Measurements from ENCODE around the gene DBN1. TPM values are rescaled to one million over a fixed set of nuclear protein-coding genes. Genes with fewer than 3 reads are reported as not detected.

DBN1 gene
- total and polyA plus RNA-seq, 9 of the 15 experiments (the other 6 are each of a cell fraction or from before 2014, with no cell fraction given) = 0.25 to 87.2 (median 27.9) TPM

GRCh38 chr5:177496070-177496726 lies 22.8 kb upstream of the DBN1 start (continued):
- TF ChIP-seq HNRNPUL1 (IDR thresholded peaks at IDR 0.05; ENCODE audit: low read length) (no peak), ATF3 (IDR thresholded peaks at IDR 0.05) (no peak), ATF3 (CRISPR knock-in tag; conservative IDR thresholded peaks at IDR 0.05) (0 out of 2 replicates have a peak, but pooled peaks have one; percentile 21), E2F4 (CRISPR knock-in tag; IDR thresholded peaks at IDR 0.05; ENCODE audit: low read depth) (no peak)

- CTCF ChIA-PET (ENCODE audit: low intra/inter-chr PET ratio) = interaction anchor here (1.1 kb wide), 1 partner anchor 92 kb away, joined by 3 read pairs; no protein-coding TSS in a partner anchor
- in situ Hi-C loops (cut with MboI) (no loop called here), intact Hi-C loops (cut with micrococcal nuclease) (loop anchor here (2.0 to 5.0 kb wide), 2 partner anchors 59 to 178 kb away; partner anchors contain the start of gene FAM193B)
- 57% methylated on average over 13 of the region's 14 CpGs for WGBS (ENCODE audit: insufficient coverage, low coverage, missing lambda C conversion rate)
- peak; percentile 73 for FAIRE-seq
- Histone ChIP-seq H3K9me1 (ENCODE audit: control insufficient read depth, insufficient read depth, low read length) (no peaks in the 10 kb centered on the region), H3K4me1 (replicated peaks in 1 of 2; ENCODE audit: control insufficient read depth in 2 of 2, insufficient read depth in 2 of 2, low read length in 2 of 2) (peaks cover 51 to 95% of the 10 kb centered on the region in 2 experiments), H3K9me3 (replicated peaks; ENCODE audit: control insufficient read depth, insufficient read depth, low read depth, low read length) (no peaks in the 10 kb centered on the region), H3K27me3 (ENCODE audit: control insufficient read depth in 2 of 2, insufficient read depth in 2 of 2, low read length in 2 of 2) (no peaks in the 10 kb centered on the region), H3K36me3 (ENCODE audit: control insufficient read depth, insufficient read depth, low read length) (peaks cover 49% of the 10 kb centered on the region; the same call in 2 of the 3 replicates), H2AFZ (ENCODE audit: low read depth, low read length) (no peak overlapping the region), H3K79me2 (ENCODE audit: control insufficient read depth, insufficient read depth, low read length) (peaks cover 51% of the 10 kb centered on the region), H4K20me1 (replicated peaks; ENCODE audit: control insufficient read depth, insufficient read depth, low read length) (peaks cover 3% of the 10 kb centered on the region; the same call in 1 of the 2 replicates), H3K9ac (ENCODE audit: insufficient read depth in 1 of 2, low read depth in 2 of 2, low read length in 2 of 2) (peak overlapping the region; percentile 89 to 98), H3K27ac (ENCODE audit: extremely low read depth, low read depth, low read length) (peak overlapping the region; percentile 95), H3K4me2 (ENCODE audit: insufficient read depth, low read length) (peak overlapping the region; percentile 91), H3K4me3 (peak overlapping the region; percentile 82)
- POLR2A ChIA-PET = interaction anchor here (0.7 to 2.0 kb wide), 16 partner anchors 9 to 365 kb away, joined by 3 to 10 read pairs (median 4); no protein-coding TSS in a partner anchor
- peak in 1 of 4 experiments; percentile 79 for DNase-seq (ENCODE audit: extremely low read depth in 1 of 4, low spot score in 3 of 4)
- BruUV-seq (replicated peaks) = TSS peak; percentile 54
- ATAC-seq = 0 out of 3 replicates have a peak, but pooled peaks have one; percentile 2
- TF ChIP-seq CHCHD3 (CRISPR knock-in tag; IDR thresholded peaks at IDR 0.05) (no peak), HDGF (IDR thresholded peaks at IDR 0.05) (no peak), ZKSCAN3 (CRISPR knock-in tag; IDR thresholded peaks at IDR 0.05) (no peak), PRMT5 (CRISPR knock-in tag; IDR thresholded peaks at IDR 0.05) (no peak), RNF219 (CRISPR knock-in tag; IDR thresholded peaks at IDR 0.05) (no peak), GABPB1 (CRISPR knock-in tag; IDR thresholded peaks at IDR 0.05) (no peak; the same call in 1 of the 2 replicates), PTBP1 (IDR thresholded peaks at IDR 0.05; ENCODE audit: low read depth, low read length) (no peak), POLR2G (IDR thresholded peaks at IDR 0.05; ENCODE audit: low read depth, low read length) (peak; percentile 74), KHSRP (IDR thresholded peaks at IDR 0.05) (no peak), NBN (IDR thresholded peaks at IDR 0.05; ENCODE audit: low read depth) (no peak), ZNF212 (CRISPR knock-in tag; IDR thresholded peaks at IDR 0.05) (no peak), NR2C2 (CRISPR knock-in tag; IDR thresholded peaks at IDR 0.05) (no peak), NR2C2 (tag; IDR thresholded peaks at IDR 0.05) (peak; percentile 47; the same call in 1 of the 2 replicates)
Measured at GRCh38 chr5:177495243-177496060, 22.0 kb upstream of the DBN1 start.

Measured in K562 (cell line).